DOHH2 (cell line): ENCODE results near the gene L3MBTL4.

ENCODE experiments used
- CTCF ChIP-seq: fragments of 200-600 bp; sonication (generic); IDR thresholded peaks from one replicate; pipeline ENCODE4 v1.5.1; 2014; ENCODE audit warnings: antibody characterized with exemption, mild to moderate bottlenecking, low read depth, low read length; ENCODE audit not compliant: poor library complexity, severe bottlenecking
- EZH2phosphoT487 ChIP-seq: fragments of 200-600 bp; sonication (generic); IDR thresholded peaks from 2 replicates; pipeline ENCODE4 v1.6.1; 2017; ENCODE audit warnings: borderline replicate concordance, mild to moderate bottlenecking, antibody characterized with exemption, low read length, moderate library complexity, mixed read lengths

GRCh38 chr18:5951515-5952091 lies 463.1 kb downstream of the L3MBTL4 start:
- TF ChIP-seq CTCF: no peak
- no peak for TF ChIP-seq EZH2phosphoT487
